Epidermal melanocyte (primary cell): ENCODE data around the gene NKIRAS1.
A peak's percentile ranks its signal among the peaks of the same experiment; 100 is the strongest.

Experiments used
- DNase-seq: peaks from one replicate; pipeline ENCODE4 v3.0.0; 2011; ENCODE audit warnings: low spot score; ENCODE audit not compliant: insufficient read length

The NKIRAS1 gene

GRCh38 chr3:23916886-23917678 is at the start of gene NKIRAS1, which contains the start of gene RPL15:
Gene NKIRAS1, minus strand, starts transcription at chr3:23916990. Its CDS starts 6,086 bp downstream, at chr3:23910904.
Gene RPL15, plus strand, starts transcription at chr3:23917132. Its CDS starts 728 bp downstream, at chr3:23917860.
- peak; percentile 93 for DNase-seq

GRCh38 chr3:23966328-23966727 is 49.5 kb upstream of the NKIRAS1 start:
- DNase-seq, result peak; percentile 17

GRCh38 chr3:23964537-23965235 is 47.9 kb upstream of the NKIRAS1 start:
- DNase-seq, result no peak

GRCh38 chr3:23961913-23962312 is 45.1 kb upstream of the NKIRAS1 start:
- DNase-seq, result no peak

- DNase-seq, result no peak
Observed at GRCh38 chr3:23961066-23961465, 44.3 kb upstream of the NKIRAS1 start.

- no peak for DNase-seq
Observed at GRCh38 chr3:23960649-23961048, 43.9 kb upstream of the NKIRAS1 start.

GRCh38 chr3:23959135-23959900 is 42.5 kb upstream of the NKIRAS1 start:
- peak; percentile 16 for DNase-seq

GRCh38 chr3:23956701-23957100 is 39.9 kb upstream of the NKIRAS1 start:
- no peak for DNase-seq

GRCh38 chr3:23954144-23954543 is 37.4 kb upstream of the NKIRAS1 start:
- DNase-seq, result no peak

- DNase-seq, result no peak
Observed at GRCh38 chr3:23953523-23953922, 36.7 kb upstream of the NKIRAS1 start.

GRCh38 chr3:23952646-23953045 is 35.9 kb upstream of the NKIRAS1 start:
- no peak for DNase-seq

GRCh38 chr3:23950293-23950692 is 33.5 kb upstream of the NKIRAS1 start:
- no peak for DNase-seq

GRCh38 chr3:23949784-23950183 is 33.0 kb upstream of the NKIRAS1 start:
- DNase-seq, result no peak

GRCh38 chr3:23948761-23949160 is 32.0 kb upstream of the NKIRAS1 start:
- no peak for DNase-seq

GRCh38 chr3:23945913-23946687 is 29.3 kb upstream of the NKIRAS1 start:
- DNase-seq, result peak; percentile 78

- DNase-seq, result no peak
Observed at GRCh38 chr3:23945663-23945912, 28.8 kb upstream of the NKIRAS1 start.

GRCh38 chr3:23944861-23945662 is 28.3 kb upstream of the NKIRAS1 start, which contains the start of gene NR1D2:
Gene NR1D2, plus strand, starts transcription at chr3:23945286. Its CDS starts 293 bp downstream, at chr3:23945579.
- DNase-seq, result peak; percentile 31

- DNase-seq, result no peak
Observed at GRCh38 chr3:23944007-23944783, 27.4 kb upstream of the NKIRAS1 start.

GRCh38 chr3:23942546-23942945 is 25.8 kb upstream of the NKIRAS1 start:
- no peak for DNase-seq

- no peak for DNase-seq
Observed at GRCh38 chr3:23941440-23941839, 24.6 kb upstream of the NKIRAS1 start.
